Thyroid gland (tissue), 4 donors: Measurements from ENCODE around the gene CACNA1S. TPM values are rescaled to one million over a fixed set of nuclear protein-coding genes. Genes with fewer than 3 reads are reported as not detected.

Source experiments
- DNase-seq, 2 donors: peaks; one replicate each; pipeline ENCODE4 v3.0.0-alpha.2; 2019
- H3K27ac ChIP-seq, 3 donors: fragments of 200-600 bp; sonication (generic); 1 replicate in 2 of 3; 2 replicates in 1 of 3; pipeline ENCODE4 v1.5.1; 2016 to 2019; ENCODE audit warnings: mild to moderate bottlenecking in 1 of 3, moderate library complexity in 1 of 3
- H3K27me3 ChIP-seq: fragments of 200-600 bp; sonication (generic); one replicate; pipeline ENCODE4 v1.5.1; 2019
- H3K36me3 ChIP-seq, 2 donors: fragments of 200-600 bp; sonication (generic); one replicate each; pipeline ENCODE4 v1.5.1; 2016 to 2019
- H3K4me1 ChIP-seq, 2 donors: fragments of 200-600 bp; sonication (generic); one replicate each; pipeline ENCODE4 v1.5.1; 2017 to 2019
- H3K4me3 ChIP-seq, 3 donors: fragments of 200-600 bp; sonication (generic); replicated peaks in 1 of 3; 1 replicate in 2 of 3; 2 replicates in 1 of 3; pipeline ENCODE4 v1.5.1; 2016; ENCODE audit warnings: mild to moderate bottlenecking in 1 of 3
- H3K9me3 ChIP-seq: fragments of 200-600 bp; sonication (generic); one replicate; pipeline ENCODE4 v1.5.1; 2017
- CTCF ChIP-seq, 6 experiments: fragments of 200-600 bp in 3 of 6; fragments of 450-650 bp in 3 of 6; sonication (generic) in 3 of 6; IDR thresholded peaks; one replicate each; pipeline ENCODE4 v1.5.1; 2016 to 2019; ENCODE audit warnings: antibody characterized with exemption in 6 of 6, mild to moderate bottlenecking in 2 of 6, inconsistent platforms in 1 of 6, moderate library complexity in 1 of 6
- POLR2A ChIP-seq, 2 donors: fragments of 450-650 bp; IDR thresholded peaks; one replicate each; pipeline ENCODE4 v1.6.1; 2017; ENCODE audit warnings: antibody characterized with exemption in 2 of 2, mild to moderate bottlenecking in 2 of 2, moderate library complexity in 1 of 2
- WGBS, 2 donors: methylation state at CpG; one replicate each; pipeline ENCODE4 v1.1.5; 2017; 5-methylcytosine and 5-hydroxymethylcytosine counted together
- intact Hi-C: fragments of 100-400 bp; cut with DNase I; formaldehyde crosslinking; loops from one replicate; pipeline ENCODE4 v1.15.1; 2023
- total RNA-seq, 4 donors: library from RNA; depleted of rRNA; stranded (reverse); fragments of >200 nt; gene quantifications; one replicate each; pipeline ENCODE4 v1.2.3, GENCODE V29; 2016

Gene CACNA1S
- total RNA-seq, 4 donors from 2014 or later = not detected

- intact Hi-C loops = no loop called here
- Histone ChIP-seq H3K9me3 (no peaks in the 10 kb centered on the region), H3K36me3 (peaks cover 21 to 51% of the 10 kb centered on the region in 2 donors), H3K27me3 (no peaks in the 10 kb centered on the region), H3K27ac (no peak overlapping the region), H3K4me1 (peaks cover 0 to 9% of the 10 kb centered on the region in 2 donors), H3K4me3 (no peak overlapping the region)
- TF ChIP-seq POLR2A (IDR thresholded peaks at IDR 0.05) (no peak), CTCF (IDR thresholded peaks at IDR 0.05) (no peak)
- no peak for DNase-seq
- WGBS, 2 donors = 89 to 90% methylated on average over 17 to 18 of the region's 18 CpGs
These were observed 31.8 kb upstream of the CACNA1S start for GRCh38 chr1:201143726-201144635.

GRCh38 chr1:201142849-201143725 is 30.9 kb upstream of the CACNA1S start:
- peaks cover 0 to 3% of the 10 kb centered on the region in 2 donors for H3K4me1 ChIP-seq
- H3K27me3 ChIP-seq = no peaks in the 10 kb centered on the region
- no peak for DNase-seq
- WGBS, 2 donors = 91 to 94% methylated on average over 14 of the region's 16 CpGs
- no peak for TF ChIP-seq POLR2A (IDR thresholded peaks at IDR 0.05)
- TF ChIP-seq CTCF (IDR thresholded peaks at IDR 0.05) = no peak
- intact Hi-C loops = no loop called here
- no peak overlapping the region for H3K27ac ChIP-seq
- H3K9me3 ChIP-seq = no peaks in the 10 kb centered on the region
- peaks cover 21 to 51% of the 10 kb centered on the region in 2 donors for H3K36me3 ChIP-seq
- no peak overlapping the region for H3K4me3 ChIP-seq

- peaks cover 21 to 51% of the 10 kb centered on the region in 2 donors for H3K36me3 ChIP-seq
- no peak for TF ChIP-seq POLR2A (IDR thresholded peaks at IDR 0.05)
- no peak for TF ChIP-seq CTCF (IDR thresholded peaks at IDR 0.05)
- no peak overlapping the region for H3K27ac ChIP-seq
- intact Hi-C loops = no loop called here
- no peak for DNase-seq
- H3K4me1 ChIP-seq = no peaks in the 10 kb centered on the region
- WGBS, 2 donors = 79 to 93% methylated on average over 15 to 16 of the region's 16 CpGs
- H3K9me3 ChIP-seq = no peaks in the 10 kb centered on the region
- no peaks in the 10 kb centered on the region for H3K27me3 ChIP-seq
- H3K4me3 ChIP-seq = no peak overlapping the region
These were observed 30.0 kb upstream of the CACNA1S start for GRCh38 chr1:201142011-201142848.

GRCh38 chr1:201141418-201141817 is 29.2 kb upstream of the CACNA1S start:
- 89 to 98% methylated on average over 5 of the region's 5 CpGs for WGBS, 2 donors
- intact Hi-C loops = no loop called here
- H3K27me3 ChIP-seq = no peaks in the 10 kb centered on the region

More at GRCh38 chr1:201141418-201141817, 29.2 kb upstream of the CACNA1S start:
- Histone ChIP-seq H3K9me3 (no peaks in the 10 kb centered on the region), H3K36me3 (peaks cover 18 to 47% of the 10 kb centered on the region in 2 donors), H3K4me1 (no peaks in the 10 kb centered on the region), H3K27ac (no peak overlapping the region), H3K4me3 (no peak overlapping the region)
- TF ChIP-seq POLR2A (IDR thresholded peaks at IDR 0.05) (no peak), CTCF (IDR thresholded peaks at IDR 0.05) (no peak)
- no peak for DNase-seq
